H1 (cell line): ENCODE results near the gene FOXL1. TPM values are rescaled to one million over a fixed set of nuclear protein-coding genes. Genes with fewer than 3 reads are reported as not detected.

ENCODE experiments used
- CTCF ChIA-PET: fragments of 300-600 bp; sonication (Branson Sonifier 250); formaldehyde crosslinking; loops from one replicate; lab custom pipeline; 2021; ENCODE audit not compliant: partially characterized antibody; lab: Charles Lee
- POLR2A ChIA-PET: fragments of 300-600 bp; sonication (Branson Sonifier 250); formaldehyde crosslinking; loops from one replicate; lab custom pipeline; 2021; ENCODE audit warnings: inconsistent platforms; ENCODE audit not compliant: partially characterized antibody; lab: Charles Lee
- DNase-seq, 2 experiments: peaks; one replicate each; pipeline versions ENCODE4 v3.0.0 to v3.0.0-alpha.2; 2010 to 2022; ENCODE audit warnings: low spot score in 2 of 2, low read depth in 1 of 2, mixed read lengths in 1 of 2
- FAIRE-seq: peaks from 2 replicates; lab custom pipeline; 2011; peaks lifted over from hg19 to GRCh38; lab: Jason Lieb, UNC
- H2AFZ ChIP-seq: 2 replicates; pipeline ENCODE4 v1.8.1; 2012; ENCODE audit warnings: low read length, inconsistent platforms
- H2AK5ac ChIP-seq: 2 replicates; pipeline ENCODE4 v1.6.1; 2013; ENCODE audit warnings: low read depth, low read length
- H2BK120ac ChIP-seq: replicated peaks from 2 replicates; pipeline ENCODE3; 2013; ENCODE audit warnings: low read depth, low read length, inconsistent platforms
- H2BK12ac ChIP-seq: 2 replicates; pipeline ENCODE4 v1.6.1; 2013; ENCODE audit warnings: low read depth, low read length
- H2BK15ac ChIP-seq: 2 replicates; pipeline ENCODE4 v1.6.1; 2013; ENCODE audit warnings: low read length
- H2BK20ac ChIP-seq: 2 replicates; pipeline ENCODE4 v1.6.1; 2013; ENCODE audit warnings: low read length
- H2BK5ac ChIP-seq: 2 replicates; pipeline ENCODE4 v1.6.1; 2013; ENCODE audit warnings: low read depth, low read length
- H3K14ac ChIP-seq: 2 replicates; pipeline ENCODE4 v1.6.1; 2013; ENCODE audit warnings: inconsistent platforms; ENCODE audit not compliant: insufficient read length
- H3K18ac ChIP-seq: 2 replicates; pipeline ENCODE4 v1.6.1; 2013; ENCODE audit warnings: low read length; ENCODE audit errors: extremely low read depth
- H3K23ac ChIP-seq: 2 replicates; pipeline ENCODE4 v1.6.1; 2013; ENCODE audit warnings: inconsistent platforms; ENCODE audit not compliant: insufficient read length
- H3K23me2 ChIP-seq: 2 replicates; pipeline ENCODE4 v1.6.1; 2013; ENCODE audit warnings: low read depth, low read length
- H3K27ac ChIP-seq: 2 replicates; pipeline ENCODE4 v1.6.1; 2011; ENCODE audit warnings: low read depth, low read length, inconsistent platforms
- H3K27me3 ChIP-seq, 4 experiments: replicated peaks in 1 of 4; 1 replicate in 1 of 4; 2 replicates in 3 of 4; pipeline versions ENCODE4 v1.6.1 to v1.8.1; 2011 to 2013; ENCODE audit warnings: low read length in 3 of 4, mild to moderate bottlenecking in 3 of 4, inconsistent platforms in 2 of 4, mixed read lengths in 2 of 4, moderate library complexity in 1 of 4; ENCODE audit not compliant: control insufficient read depth in 3 of 4, insufficient read depth in 3 of 4; ENCODE audit errors: extremely low read depth in 1 of 4
- H3K36me3 ChIP-seq, 4 experiments: 2 replicates each; pipeline versions ENCODE4 v1.6.1 to v1.8.1; 2011 to 2013; ENCODE audit warnings: mild to moderate bottlenecking in 4 of 4, low read length in 3 of 4, moderate library complexity in 2 of 4, control low read depth in 1 of 4, inconsistent platforms in 1 of 4; ENCODE audit not compliant: insufficient read depth in 4 of 4, control insufficient read depth in 2 of 4
- H3K4ac ChIP-seq: replicated peaks from 2 replicates; pipeline ENCODE3; 2013; ENCODE audit warnings: low read length, low read depth, mixed read lengths, inconsistent platforms; ENCODE audit not compliant: insufficient read length
- H3K4me1 ChIP-seq, 4 experiments: replicated peaks in 1 of 4; 1 replicate in 1 of 4; 2 replicates in 3 of 4; pipeline versions ENCODE4 v1.6.1 to v1.8.1; 2011 to 2013; ENCODE audit warnings: low read length in 3 of 4, inconsistent platforms in 2 of 4, mixed read lengths in 1 of 4; ENCODE audit not compliant: insufficient read depth in 4 of 4, control insufficient read depth in 3 of 4
- H3K4me2 ChIP-seq, 2 experiments: 2 replicates each; pipeline versions ENCODE4 v1.6.1 to v1.8.1; 2011 to 2013; ENCODE audit warnings: low read depth in 2 of 2, low read length in 2 of 2, control low read depth in 1 of 2, inconsistent platforms in 1 of 2, mild to moderate bottlenecking in 1 of 2; ENCODE audit not compliant: insufficient read depth in 1 of 2
- H3K4me3 ChIP-seq, 4 experiments: fragments of 200-600, 300-600 bp in 1 of 4; sonication (generic), shearing (Covaris generic), sonication (Bioruptor Twin) in 1 of 4; 2 replicates each; pipeline versions ENCODE4 v1.5.1 to v1.8.1; 2011 to 2016; ENCODE audit warnings: low read length in 4 of 4, low read depth in 3 of 4, control low read depth in 2 of 4, inconsistent platforms in 2 of 4, mild to moderate bottlenecking in 2 of 4, mixed read lengths in 1 of 4, moderate library complexity in 1 of 4; ENCODE audit not compliant: insufficient read depth in 2 of 4; ENCODE audit errors: extremely low read depth in 1 of 4
- H3K56ac ChIP-seq: replicated peaks from 2 replicates; pipeline ENCODE3; 2013; ENCODE audit warnings: low read depth, mild to moderate bottlenecking, mixed read lengths, low read length, inconsistent platforms; ENCODE audit not compliant: insufficient read length
- H3K79me1 ChIP-seq: 2 replicates; pipeline ENCODE4 v1.6.1; 2013; ENCODE audit warnings: low read depth, low read length, control low read depth
- H3K79me2 ChIP-seq, 2 experiments: 2 replicates each; pipeline versions ENCODE4 v1.6.1 to v1.8.1; 2012 to 2013; ENCODE audit warnings: low read length in 2 of 2, mild to moderate bottlenecking in 2 of 2, inconsistent platforms in 1 of 2; ENCODE audit not compliant: insufficient read depth in 2 of 2, control insufficient read depth in 1 of 2
- H3K9ac ChIP-seq, 4 experiments: replicated peaks in 1 of 4; 1 replicate in 1 of 4; 2 replicates in 3 of 4; pipeline versions ENCODE4 v1.6.1 to v1.8.1; 2011 to 2013; ENCODE audit warnings: low read depth in 3 of 4, low read length in 3 of 4, control low read depth in 2 of 4, mild to moderate bottlenecking in 2 of 4, moderate library complexity in 2 of 4, inconsistent platforms in 1 of 4; ENCODE audit errors: extremely low read depth in 1 of 4
- H3K9me3 ChIP-seq, 2 experiments: 2 replicates each; pipeline versions ENCODE4 v1.6.1 to v1.8.1; 2012 to 2013; ENCODE audit warnings: mild to moderate bottlenecking in 2 of 2, moderate library complexity in 2 of 2, control low read depth in 1 of 2, inconsistent platforms in 1 of 2, low read depth in 1 of 2, low read length in 1 of 2, mixed read lengths in 1 of 2; ENCODE audit not compliant: insufficient read depth in 2 of 2
- H4K20me1 ChIP-seq, 2 experiments: replicated peaks in 1 of 2; 2 replicates each; pipeline versions ENCODE3 to v1.8.1; 2011 to 2013; ENCODE audit warnings: inconsistent platforms in 2 of 2, low read length in 2 of 2, mild to moderate bottlenecking in 1 of 2; ENCODE audit not compliant: insufficient read depth in 2 of 2, control insufficient read depth in 1 of 2
- H4K5ac ChIP-seq: 2 replicates; pipeline ENCODE4 v1.6.1; 2013; ENCODE audit warnings: low read length, low read depth, mixed read lengths, inconsistent platforms; ENCODE audit not compliant: insufficient read length
- H4K8ac ChIP-seq: 2 replicates; pipeline ENCODE4 v1.8.0; 2013; ENCODE audit warnings: mild to moderate bottlenecking, moderate library complexity, low read length, inconsistent platforms; ENCODE audit not compliant: insufficient read depth; ENCODE audit errors: extremely low read depth
- H4K91ac ChIP-seq: replicated peaks from 2 replicates; pipeline ENCODE3; 2013; ENCODE audit warnings: low read length, mixed read lengths, inconsistent platforms; ENCODE audit not compliant: insufficient read length
- SAP30 ChIP-seq: fragments of 300-600 bp; sonication (generic); IDR thresholded peaks from 2 replicates; pipeline ENCODE4 v1.7.1; 2012; ENCODE audit warnings: low read length, moderate library complexity, mild to moderate bottlenecking, inconsistent platforms; ENCODE audit not compliant: insufficient read depth, insufficient replicate concordance
- WGBS, 2 experiments: shearing (Covaris generic) in 1 of 2; methylation state at CpG; one replicate each; pipeline versions ENCODE4 v1.1.6 to v1.1.7; 2013 to 2015; ENCODE audit warnings: low lambda C conversion rate in 2 of 2, mixed read lengths in 2 of 2, inconsistent platforms in 1 of 2, low coverage in 1 of 2, missing lambda C conversion rate in 1 of 2; ENCODE audit not compliant: insufficient replicate concordance in 2 of 2, insufficient coverage in 1 of 2, insufficient read length in 1 of 2; ENCODE audit errors: extremely low coverage in 1 of 2, missing lambda C conversion rate in 1 of 2; 5-methylcytosine and 5-hydroxymethylcytosine counted together
- polyA plus RNA-seq, 7 experiments: library from polyadenylated mRNA; depleted of rRNA in 3 of 7; stranded (reverse) in 5 of 7; unstranded in 2 of 7; fragments of >200 nt in 5 of 7; fragments of 200-250 nt in 2 of 7; gene quantifications; 1 replicate in 5 of 7; 2 replicates in 1 of 7; 4 replicates in 1 of 7; pipeline versions ENCODE4 v1.2.1 to v1.2.3, GENCODE V29; 2011 to 2013; ENCODE audit warnings: missing spikeins in 2 of 7, mixed read lengths in 2 of 7
- total RNA-seq: library from RNA; stranded (reverse); fragmentation: NEBNext Ultra II Directional; extraction: Animal tissue kit (Norgen Biotek cat#: 25700); gene quantifications from 2 replicates; pipeline ENCODE4 v1.2.1, GENCODE V29; 2021

The FOXL1 gene
- total and polyA plus RNA-seq, 2 of the 8 experiments (the other 6 are each of a cell fraction or from before 2014, with no cell fraction given), result 0.03 TPM; not detected in 1

DNA sequence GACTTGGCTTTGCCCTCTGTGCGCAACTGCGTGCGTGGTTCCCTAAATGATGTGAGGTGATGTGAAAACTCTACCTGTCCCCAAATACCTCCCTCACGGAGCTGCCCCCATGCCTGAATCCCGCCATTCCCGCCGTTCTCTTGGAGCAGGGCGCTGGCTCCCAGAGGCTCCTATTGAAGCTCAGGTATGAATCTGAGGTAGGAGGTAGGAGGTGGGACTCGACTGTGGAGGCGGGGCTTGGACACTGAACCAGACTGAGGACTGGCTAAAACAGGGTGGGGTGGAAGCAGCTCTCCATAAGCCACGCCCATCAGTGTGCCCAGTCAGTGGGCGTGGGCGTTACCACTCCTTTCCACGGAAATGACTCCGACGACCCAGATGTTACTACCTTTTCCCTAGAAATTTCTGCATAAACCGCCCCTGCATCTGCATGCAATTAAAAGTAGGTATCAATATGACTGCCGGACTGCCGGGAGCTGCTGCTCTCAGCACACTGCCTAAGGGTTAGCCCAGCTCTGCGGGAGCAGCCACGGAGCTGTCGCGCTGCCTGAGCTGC is 41.0 kb downstream of the FOXL1 start:
- no peaks in the 10 kb centered on the region for H3K9me3 ChIP-seq
- no peak overlapping the region for H2BK120ac ChIP-seq
- H2BK15ac ChIP-seq, result no peak overlapping the region; the same call in 1 of the 2 replicates
- POLR2A ChIA-PET, result interaction anchor here (1.2 kb wide), 1 partner anchor 18 kb away, joined by 3 read pairs; no protein-coding TSS in a partner anchor
- no peak overlapping the region for H4K91ac ChIP-seq
- FAIRE-seq (no peak), DNase-seq (no peak)
- 92% methylated on average over 23 of the region's 23 CpGs; no CpG with 5 or more reads in 1 of the 2 experiments for WGBS, 2 experiments
- no peak overlapping the region for H3K56ac ChIP-seq
- H3K4ac ChIP-seq, result no peak overlapping the region
- no peak overlapping the region for H2BK20ac ChIP-seq
- H2BK5ac ChIP-seq, result no peak overlapping the region
- H3K79me2 ChIP-seq, result no peaks in the 10 kb centered on the region
- no peak overlapping the region for H3K27ac ChIP-seq
- no peak overlapping the region for H3K4me2 ChIP-seq
- H3K23me2 ChIP-seq, result no peaks in the 10 kb centered on the region
- no peak overlapping the region for H3K14ac ChIP-seq
- no peak overlapping the region for H3K18ac ChIP-seq
- no peak overlapping the region for H4K5ac ChIP-seq
- H3K4me1 ChIP-seq, result peaks cover 0 to 5% (median 0%) of the 10 kb centered on the region in 4 experiments; a peak in 2 of 7 replicates
- H2AFZ ChIP-seq, result 0 out of 2 replicates have a peak overlapping the region, but pooled peaks have one; percentile 52
- H3K36me3 ChIP-seq, result no peaks in the 10 kb centered on the region
- no peak overlapping the region for H2AK5ac ChIP-seq
- H3K79me1 ChIP-seq, result no peaks in the 10 kb centered on the region
- 0 out of 2 replicates have a peak overlapping the region, but pooled peaks have one; percentile 68 for H2BK12ac ChIP-seq
- no peaks in the 10 kb centered on the region for H3K27me3 ChIP-seq
- CTCF ChIA-PET, result interaction anchor here (0.6 to 1.4 kb wide), 4 partner anchors 19 to 443 kb away, joined by 3 to 4 read pairs (median 3); no protein-coding TSS in a partner anchor
- no peak for TF ChIP-seq SAP30
- H3K9ac ChIP-seq, result no peak overlapping the region
- no peak overlapping the region for H3K4me3 ChIP-seq
- no peak overlapping the region for H4K8ac ChIP-seq
- H4K20me1 ChIP-seq, result no peaks in the 10 kb centered on the region
- H3K23ac ChIP-seq, result no peak overlapping the region
